HepG2 (cell line): Measurements from ENCODE around the gene LDLRAD2. TPM values are rescaled to one million over a fixed set of nuclear protein-coding genes. Genes with fewer than 3 reads are reported as not detected.

Experiments
- ATAC-seq: fragments of 200-7000 bp; cut with Tn5 transposase; 3 replicates; pipeline ENCODE4 v1.9.1; 2020; ENCODE audit warnings: mild to moderate bottlenecking, moderate library complexity
- BruUV-seq: library from RNA; stranded (reverse); fragments of 400-500 nt; replicated peaks from 2 replicates; lab custom pipeline; 2021; lab: Mats Ljungman, UMichigan
- CTCF ChIA-PET: fragments of 300-600 bp; formaldehyde crosslinking; extraction: SDS; loops from one replicate; lab custom pipeline; 2021; ENCODE audit warnings: low total read pairs, inconsistent platforms, low intra/inter-chr PET ratio; lab: Yijun Ruan, JAX
- POLR2A ChIA-PET: fragments of 350-600 bp; sonication (Branson Sonifier 250); formaldehyde crosslinking; loops from one replicate; lab custom pipeline; 2020; ENCODE audit warnings: antibody characterized with exemption, inconsistent platforms; lab: Yijun Ruan, JAX
- DNase-seq: peaks from one replicate; pipeline ENCODE4 v3.0.0-alpha.2; 2015; ENCODE audit warnings: low spot score
- FAIRE-seq: peaks from 3 replicates; lab custom pipeline; 2011; peaks lifted over from hg19 to GRCh38; lab: Jason Lieb, UNC
- H2AFZ ChIP-seq: one replicate; pipeline ENCODE4 v1.6.1; 2011; ENCODE audit warnings: low read length, inconsistent platforms
- H3K27ac ChIP-seq: fragments of 300-600 bp; 3 replicates; pipeline ENCODE4 v1.8.0; 2011; ENCODE audit warnings: mixed run types, mild to moderate bottlenecking, mixed read lengths, low read length, inconsistent platforms; ENCODE audit not compliant: insufficient read depth; ENCODE audit errors: extremely low read length
- H3K27me3 ChIP-seq, 2 experiments: fragments of 200-600 bp in 1 of 2; 2 replicates in 1 of 2; 3 replicates in 1 of 2; pipeline versions ENCODE4 v1.6.0 to v1.8.0; 2011; ENCODE audit warnings: low read length in 2 of 2, mild to moderate bottlenecking in 2 of 2, moderate library complexity in 2 of 2, inconsistent platforms in 1 of 2; ENCODE audit not compliant: insufficient read depth in 2 of 2, control insufficient read depth in 1 of 2
- H3K36me3 ChIP-seq, 2 experiments: fragments of 200-600 bp in 1 of 2; replicated peaks in 1 of 2; 2 replicates in 1 of 2; 3 replicates in 1 of 2; pipeline versions ENCODE4 v1.5.1 to v1.8.0; 2011; ENCODE audit warnings: low read length in 2 of 2, inconsistent platforms in 1 of 2; ENCODE audit not compliant: insufficient read depth in 2 of 2, control insufficient read depth in 1 of 2
- H3K4me1 ChIP-seq: 2 replicates; pipeline ENCODE4 v1.5.1; 2012; ENCODE audit warnings: low read length, inconsistent platforms; ENCODE audit not compliant: insufficient read depth
- H3K4me2 ChIP-seq: 2 replicates; pipeline ENCODE4 v1.6.0; 2011; ENCODE audit warnings: low read depth, low read length, inconsistent platforms
- H3K4me3 ChIP-seq, 3 experiments: fragments of 200-600 bp in 1 of 3; sonication (generic), shearing (Covaris generic) in 1 of 3; replicated peaks in 1 of 3; 2 replicates each; pipeline ENCODE4 v1.5.1; 2011 to 2016; ENCODE audit warnings: low read length in 3 of 3, inconsistent platforms in 2 of 3, low read depth in 2 of 3, mild to moderate bottlenecking in 2 of 3, control low read depth in 1 of 3, mixed read lengths in 1 of 3; ENCODE audit not compliant: insufficient read depth in 1 of 3
- H3K79me2 ChIP-seq: one replicate; pipeline ENCODE4 v1.6.1; 2011; ENCODE audit warnings: low read length, inconsistent platforms; ENCODE audit not compliant: insufficient read depth
- H3K9ac ChIP-seq: 2 replicates; pipeline ENCODE4 v1.6.0; 2011; ENCODE audit warnings: mild to moderate bottlenecking, low read depth, low read length, inconsistent platforms; ENCODE audit not compliant: insufficient read depth
- H3K9me3 ChIP-seq: 2 replicates; pipeline ENCODE4 v1.5.1; 2012; ENCODE audit warnings: mild to moderate bottlenecking, low read length
- H4K20me1 ChIP-seq: 2 replicates; pipeline ENCODE4 v1.6.0; 2011; ENCODE audit warnings: inconsistent platforms, mild to moderate bottlenecking, low read length, moderate library complexity; ENCODE audit not compliant: insufficient read depth
- ARNT ChIP-seq: fragments of 450-650 bp; IDR thresholded peaks from 2 replicates; pipeline ENCODE4 v1.6.1; 2017
- BCL6 ChIP-seq: IDR thresholded peaks from 2 replicates; pipeline ENCODE4 v1.6.1; 2016; ENCODE audit warnings: missing genetic modification reagents, missing compliant biosample characterization
- CSRNP1 ChIP-seq: sonication (generic); formaldehyde crosslinking; IDR thresholded peaks from 2 replicates; pipeline ENCODE4 v1.8.1; 2023; ENCODE audit warnings: mild to moderate bottlenecking, missing genetic modification reagents
- GMEB1 ChIP-seq: sonication (generic); formaldehyde crosslinking; IDR thresholded peaks from 2 replicates; pipeline ENCODE4 v1.5.1; 2020; ENCODE audit warnings: missing genetic modification reagents, mild to moderate bottlenecking, borderline replicate concordance
- HNF4A ChIP-seq: sonication (generic); formaldehyde crosslinking; IDR thresholded peaks from 2 replicates; pipeline ENCODE4 v1.4.0; 2020; ENCODE audit warnings: missing genetic modification reagents
- HNRNPH1 ChIP-seq: fragments of 200-400 bp; formaldehyde crosslinking; optimal IDR thresholded peaks from 2 replicates; pipeline ENCODE3; 2017; ENCODE audit warnings: mild to moderate bottlenecking, low read depth, low read length
- JDP2 ChIP-seq: sonication (generic); formaldehyde crosslinking; IDR thresholded peaks from 2 replicates; pipeline ENCODE4 v1.8.1; 2022; ENCODE audit warnings: missing genetic modification reagents, borderline replicate concordance
- JUND ChIP-seq: sonication (generic); formaldehyde crosslinking; IDR thresholded peaks from 2 replicates; pipeline ENCODE4 v1.8.0; 2022; ENCODE audit warnings: mild to moderate bottlenecking, missing genetic modification reagents
- KDM5A ChIP-seq: fragments of 200-600 bp; sonication (generic); IDR thresholded peaks from 2 replicates; pipeline ENCODE4 v1.7.0; 2018; ENCODE audit warnings: antibody characterized with exemption, mild to moderate bottlenecking, low read length, borderline replicate concordance
- KLF9 ChIP-seq: IDR thresholded peaks from 2 replicates; pipeline ENCODE4 v1.6.1; 2016; ENCODE audit warnings: low read depth
- PHF8 ChIP-seq: sonication (generic); formaldehyde crosslinking; IDR thresholded peaks from 2 replicates; pipeline ENCODE4 v1.5.0; 2020; ENCODE audit warnings: missing genetic modification reagents
- YEATS4 ChIP-seq: sonication (generic); formaldehyde crosslinking; IDR thresholded peaks from 2 replicates; pipeline ENCODE4 v1.4.0; 2020; ENCODE audit warnings: missing genetic modification reagents, borderline replicate concordance
- ZMAT5 ChIP-seq: sonication (generic); formaldehyde crosslinking; IDR thresholded peaks from 2 replicates; pipeline ENCODE4 v1.5.0; 2020; ENCODE audit warnings: mild to moderate bottlenecking, low read depth, missing genetic modification reagents, borderline replicate concordance
- ZNF672 ChIP-seq: sonication (generic); formaldehyde crosslinking; IDR thresholded peaks from 2 replicates; pipeline ENCODE4 v1.8.1; 2022; ENCODE audit warnings: missing genetic modification reagents
- ZNF788 ChIP-seq: sonication (generic); formaldehyde crosslinking; IDR thresholded peaks from 2 replicates; pipeline ENCODE4 v1.5.0; 2020; ENCODE audit warnings: mild to moderate bottlenecking, missing genetic modification reagents, borderline replicate concordance
- WGBS: methylation state at CpG from one replicate; pipeline ENCODE4 v1.1.6; 2017; ENCODE audit warnings: low lambda C conversion rate; 5-methylcytosine and 5-hydroxymethylcytosine counted together
- in situ Hi-C: cut with HindIII; loops from 2 replicates; pipeline ENCODE4 v1.10.0; 2017; ENCODE audit warnings: low pct_unique_long_range_greater_than_20kb; ENCODE audit not compliant: extremely low pct_ligation_motif_present
- intact Hi-C: fragments of 100-400 bp; cut with micrococcal nuclease; formaldehyde crosslinking; loops from one replicate; pipeline ENCODE4 v1.10.0; 2022; ENCODE audit not compliant: unreplicated experiment
- polyA plus RNA-seq, 8 experiments: library from polyadenylated mRNA; depleted of rRNA in 3 of 8; stranded (reverse) in 7 of 8; unstranded in 1 of 8; fragments of >200 nt; fragmentation: Illumina TruSeq in 4 of 8; extraction: Trizol in 4 of 8; gene quantifications; 2 replicates each; pipeline versions ENCODE4 v1.2.1 to v1.2.3, GENCODE V29; 2011 to 2016; ENCODE audit warnings: low read depth in 4 of 8, missing spikeins in 1 of 8, mixed read lengths in 1 of 8; ENCODE audit not compliant: insufficient read depth in 1 of 8
- total RNA-seq, 5 experiments: library from RNA; depleted of rRNA; stranded (reverse); fragments of >200 nt; fragmentation: Illumina TruSeq; extraction: Trizol; gene quantifications; 2 replicates each; pipeline ENCODE4 v1.2.3, GENCODE V29; 2016; ENCODE audit warnings: low read depth in 1 of 5
- TF ChIP-seq, protein P1 (sequence below): IDR thresholded peaks from 2 replicates; pipeline ENCODE4 v1.6.1; 2016; ENCODE audit warnings: low read depth

The LDLRAD2 gene
- total and polyA plus RNA-seq, 2 of the 13 experiments (the other 11 are each of a cell fraction or from before 2014, with no cell fraction given) = not detected

GRCh38 chr1:21837476-21837875, 25.4 kb downstream of the LDLRAD2 start:
- CTCF ChIA-PET = no interaction called here
- no peak for DNase-seq
- no peak for FAIRE-seq

More at GRCh38 chr1:21837476-21837875, 25.4 kb downstream of the LDLRAD2 start:
- intact Hi-C loops = no loop called here
- no peaks in the 10 kb centered on the region for H3K27me3 ChIP-seq
- no peaks in the 10 kb centered on the region for H4K20me1 ChIP-seq
- TF ChIP-seq JDP2 (CRISPR knock-in tag) (no peak), ZNF788 (CRISPR knock-in tag) (no peak), HNF4A (CRISPR knock-in tag) (no peak), GMEB1 (CRISPR knock-in tag) (no peak), ARNT (no peak), YEATS4 (no peak), HNRNPH1 (no peak), BCL6 (CRISPR knock-in tag) (no peak), CSRNP1 (CRISPR knock-in tag) (no peak), ZMAT5 (no peak), KDM5A (no peak), KLF9 (CRISPR knock-in tag) (no peak), JUND (CRISPR knock-in tag) (no peak), PHF8 (CRISPR knock-in tag) (no peak), ZNF672 (CRISPR knock-in tag) (no peak)
- TF ChIP-seq, protein P1, sequence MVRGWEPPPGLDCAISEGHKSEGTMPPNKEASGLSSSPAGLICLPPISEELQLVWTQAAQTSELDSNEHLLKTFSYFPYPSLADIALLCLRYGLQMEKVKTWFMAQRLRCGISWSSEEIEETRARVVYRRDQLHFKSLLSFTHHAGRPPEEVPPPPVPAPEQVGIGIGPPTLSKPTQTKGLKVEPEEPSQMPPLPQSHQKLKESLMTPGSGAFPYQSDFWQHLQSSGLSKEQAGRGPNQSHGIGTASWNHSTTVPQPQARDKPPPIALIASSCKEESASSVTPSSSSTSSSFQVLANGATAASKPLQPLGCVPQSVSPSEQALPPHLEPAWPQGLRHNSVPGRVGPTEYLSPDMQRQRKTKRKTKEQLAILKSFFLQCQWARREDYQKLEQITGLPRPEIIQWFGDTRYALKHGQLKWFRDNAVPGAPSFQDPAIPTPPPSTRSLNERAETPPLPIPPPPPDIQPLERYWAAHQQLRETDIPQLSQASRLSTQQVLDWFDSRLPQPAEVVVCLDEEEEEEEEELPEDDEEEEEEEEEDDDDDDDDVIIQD (CRISPR knock-in tag) = no peak
- no peak overlapping the region for H3K9ac ChIP-seq
- in situ Hi-C loops = no loop called here
- no peak overlapping the region for H3K27ac ChIP-seq
- H3K9me3 ChIP-seq = no peaks in the 10 kb centered on the region
- peaks cover 26 to 56% of the 10 kb centered on the region in 2 experiments for H3K36me3 ChIP-seq
- 0 out of 2 replicates have a peak, but pooled peaks cover 8% of the 10 kb centered on the region for H3K4me1 ChIP-seq
- no peaks in the 10 kb centered on the region for H3K79me2 ChIP-seq
- no peak overlapping the region for H2AFZ ChIP-seq
- H3K4me3 ChIP-seq = no peak overlapping the region
- ATAC-seq = no peak
- POLR2A ChIA-PET = no interaction called here
- WGBS = 90% methylated on average over 10 of the region's 10 CpGs
- H3K4me2 ChIP-seq = no peak overlapping the region
- BruUV-seq = no TSS peak
